Liver (tissue), 3 donors: Measurements from ENCODE around the gene PRKN.

ENCODE experiments used
- FOXA1 ChIP-seq: IDR thresholded peaks from 2 replicates; pipeline ENCODE4 v1.6.1; 2016; ENCODE audit warnings: antibody characterized with exemption
- GABPA ChIP-seq, 2 donors: IDR thresholded peaks in 1 of 2; conservative IDR thresholded peaks in 1 of 2; 2 replicates each; pipeline ENCODE4 v1.6.1; 2016; ENCODE audit warnings: antibody characterized with exemption in 2 of 2, mild to moderate bottlenecking in 1 of 2, moderate library complexity in 1 of 2
- JUND ChIP-seq, 2 donors: IDR thresholded peaks; 2 replicates each; pipeline ENCODE4 v1.6.1; 2016; ENCODE audit warnings: antibody characterized with exemption in 2 of 2
- NR2F2 ChIP-seq: IDR thresholded peaks from 2 replicates; pipeline ENCODE4 v1.6.1; 2016; ENCODE audit warnings: antibody characterized with exemption
- RAD21 ChIP-seq, 2 donors: IDR thresholded peaks; 2 replicates each; pipeline ENCODE4 v1.6.1; 2016; ENCODE audit warnings: antibody characterized with exemption in 2 of 2, mild to moderate bottlenecking in 2 of 2
- SP1 ChIP-seq: IDR thresholded peaks from 2 replicates; pipeline ENCODE4 v1.6.1; 2018; ENCODE audit warnings: antibody characterized with exemption, mild to moderate bottlenecking
- TAF1 ChIP-seq: conservative IDR thresholded peaks from 2 replicates; pipeline ENCODE4 v1.6.1; 2016; ENCODE audit warnings: antibody characterized with exemption, mild to moderate bottlenecking
- YY1 ChIP-seq: IDR thresholded peaks from 2 replicates; pipeline ENCODE4 v1.6.1; 2016; ENCODE audit warnings: antibody characterized with exemption, mild to moderate bottlenecking
- TF ChIP-seq, protein P1 (sequence below): fragments of 150-350 bp; IDR thresholded peaks from 2 replicates; pipeline ENCODE4 v1.5.1; 2017; ENCODE audit warnings: improper control_type of control experiment, low read depth, low read length; ENCODE audit not compliant: missing input control
- TF ChIP-seq, protein P2 (sequence below): IDR thresholded peaks from 2 replicates; pipeline ENCODE4 v1.6.1; 2016; ENCODE audit warnings: antibody characterized with exemption, mild to moderate bottlenecking
- TF ChIP-seq, protein P3 (sequence below): IDR thresholded peaks from 2 replicates; pipeline ENCODE4 v1.6.1; 2016; ENCODE audit warnings: antibody characterized with exemption
- donor health status: healthy.
- donor health status: healthy.

DNA sequence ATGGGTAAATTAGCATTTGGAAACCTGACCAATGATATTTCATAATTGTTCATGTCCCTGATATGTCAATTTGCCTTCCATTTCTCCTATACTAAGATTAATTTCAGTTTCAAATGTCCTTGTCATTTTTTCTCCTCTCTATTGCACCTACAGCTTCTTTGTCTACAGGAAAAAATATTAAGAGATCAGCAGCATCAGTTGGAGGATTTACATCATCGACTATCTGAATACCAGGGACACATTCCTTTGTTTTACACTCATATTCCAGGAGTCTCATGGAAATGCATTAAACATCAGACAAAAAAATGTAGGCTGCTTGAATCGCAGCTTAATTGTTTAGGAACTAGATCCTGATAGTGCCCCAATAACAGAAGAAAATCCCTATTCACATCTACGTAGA lies 188.2 kb downstream of the PRKN start:
- TF ChIP-seq, protein P1, sequence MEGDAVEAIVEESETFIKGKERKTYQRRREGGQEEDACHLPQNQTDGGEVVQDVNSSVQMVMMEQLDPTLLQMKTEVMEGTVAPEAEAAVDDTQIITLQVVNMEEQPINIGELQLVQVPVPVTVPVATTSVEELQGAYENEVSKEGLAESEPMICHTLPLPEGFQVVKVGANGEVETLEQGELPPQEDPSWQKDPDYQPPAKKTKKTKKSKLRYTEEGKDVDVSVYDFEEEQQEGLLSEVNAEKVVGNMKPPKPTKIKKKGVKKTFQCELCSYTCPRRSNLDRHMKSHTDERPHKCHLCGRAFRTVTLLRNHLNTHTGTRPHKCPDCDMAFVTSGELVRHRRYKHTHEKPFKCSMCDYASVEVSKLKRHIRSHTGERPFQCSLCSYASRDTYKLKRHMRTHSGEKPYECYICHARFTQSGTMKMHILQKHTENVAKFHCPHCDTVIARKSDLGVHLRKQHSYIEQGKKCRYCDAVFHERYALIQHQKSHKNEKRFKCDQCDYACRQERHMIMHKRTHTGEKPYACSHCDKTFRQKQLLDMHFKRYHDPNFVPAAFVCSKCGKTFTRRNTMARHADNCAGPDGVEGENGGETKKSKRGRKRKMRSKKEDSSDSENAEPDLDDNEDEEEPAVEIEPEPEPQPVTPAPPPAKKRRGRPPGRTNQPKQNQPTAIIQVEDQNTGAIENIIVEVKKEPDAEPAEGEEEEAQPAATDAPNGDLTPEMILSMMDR, result no peak
- TF ChIP-seq SP1 (no peak), YY1 (no peak), TAF1 (no peak), JUND (IDR thresholded peaks at IDR 0.05) (no peak), RAD21 (IDR thresholded peaks at IDR 0.05) (no peak), GABPA (IDR thresholded peaks at IDR 0.05 in 1 of 2, conservative IDR thresholded peaks at IDR 0.05 in 1 of 2) (no peak), NR2F2 (no peak), FOXA1 (no peak)
- TF ChIP-seq, protein P2, sequence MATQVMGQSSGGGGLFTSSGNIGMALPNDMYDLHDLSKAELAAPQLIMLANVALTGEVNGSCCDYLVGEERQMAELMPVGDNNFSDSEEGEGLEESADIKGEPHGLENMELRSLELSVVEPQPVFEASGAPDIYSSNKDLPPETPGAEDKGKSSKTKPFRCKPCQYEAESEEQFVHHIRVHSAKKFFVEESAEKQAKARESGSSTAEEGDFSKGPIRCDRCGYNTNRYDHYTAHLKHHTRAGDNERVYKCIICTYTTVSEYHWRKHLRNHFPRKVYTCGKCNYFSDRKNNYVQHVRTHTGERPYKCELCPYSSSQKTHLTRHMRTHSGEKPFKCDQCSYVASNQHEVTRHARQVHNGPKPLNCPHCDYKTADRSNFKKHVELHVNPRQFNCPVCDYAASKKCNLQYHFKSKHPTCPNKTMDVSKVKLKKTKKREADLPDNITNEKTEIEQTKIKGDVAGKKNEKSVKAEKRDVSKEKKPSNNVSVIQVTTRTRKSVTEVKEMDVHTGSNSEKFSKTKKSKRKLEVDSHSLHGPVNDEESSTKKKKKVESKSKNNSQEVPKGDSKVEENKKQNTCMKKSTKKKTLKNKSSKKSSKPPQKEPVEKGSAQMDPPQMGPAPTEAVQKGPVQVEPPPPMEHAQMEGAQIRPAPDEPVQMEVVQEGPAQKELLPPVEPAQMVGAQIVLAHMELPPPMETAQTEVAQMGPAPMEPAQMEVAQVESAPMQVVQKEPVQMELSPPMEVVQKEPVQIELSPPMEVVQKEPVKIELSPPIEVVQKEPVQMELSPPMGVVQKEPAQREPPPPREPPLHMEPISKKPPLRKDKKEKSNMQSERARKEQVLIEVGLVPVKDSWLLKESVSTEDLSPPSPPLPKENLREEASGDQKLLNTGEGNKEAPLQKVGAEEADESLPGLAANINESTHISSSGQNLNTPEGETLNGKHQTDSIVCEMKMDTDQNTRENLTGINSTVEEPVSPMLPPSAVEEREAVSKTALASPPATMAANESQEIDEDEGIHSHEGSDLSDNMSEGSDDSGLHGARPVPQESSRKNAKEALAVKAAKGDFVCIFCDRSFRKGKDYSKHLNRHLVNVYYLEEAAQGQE, result no peak
- TF ChIP-seq, protein P3, sequence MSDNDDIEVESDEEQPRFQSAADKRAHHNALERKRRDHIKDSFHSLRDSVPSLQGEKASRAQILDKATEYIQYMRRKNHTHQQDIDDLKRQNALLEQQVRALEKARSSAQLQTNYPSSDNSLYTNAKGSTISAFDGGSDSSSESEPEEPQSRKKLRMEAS, result no peak
